Dendritic cell treated with granulocyte-macrophage colony-stimulating factor and Interleukin-4, amounts not matched to agents 40 ng/mL and 50 ng/mL, for 4 days (primary cell): ENCODE data around the gene DDAH1.

Experiments
- H3K27ac Mint-ChIP-seq: one replicate; pipeline ENCODE4 v1.8.0; 2022; ENCODE audit warnings: mild to moderate bottlenecking, mixed read lengths
- H3K27me3 Mint-ChIP-seq: one replicate; pipeline ENCODE4 v1.8.0; 2022; ENCODE audit warnings: mild to moderate bottlenecking, mixed read lengths
- H3K36me3 Mint-ChIP-seq: one replicate; pipeline ENCODE4 v1.8.0; 2022; ENCODE audit warnings: low read depth, mixed read lengths
- H3K4me1 Mint-ChIP-seq: one replicate; pipeline ENCODE4 v1.8.0; 2022; ENCODE audit warnings: low read depth, mixed read lengths
- H3K4me3 Mint-ChIP-seq: one replicate; pipeline ENCODE4 v1.8.0; 2022; ENCODE audit warnings: mild to moderate bottlenecking, moderate library complexity, mixed read lengths
- H3K9me3 Mint-ChIP-seq: one replicate; pipeline ENCODE4 v1.8.0; 2022; ENCODE audit warnings: mixed read lengths
- intact Hi-C: fragments of 100-400 bp; cut with micrococcal nuclease; formaldehyde crosslinking; loops from one replicate; pipeline ENCODE4 v1.15.0; 2022

Gene DDAH1

DNA sequence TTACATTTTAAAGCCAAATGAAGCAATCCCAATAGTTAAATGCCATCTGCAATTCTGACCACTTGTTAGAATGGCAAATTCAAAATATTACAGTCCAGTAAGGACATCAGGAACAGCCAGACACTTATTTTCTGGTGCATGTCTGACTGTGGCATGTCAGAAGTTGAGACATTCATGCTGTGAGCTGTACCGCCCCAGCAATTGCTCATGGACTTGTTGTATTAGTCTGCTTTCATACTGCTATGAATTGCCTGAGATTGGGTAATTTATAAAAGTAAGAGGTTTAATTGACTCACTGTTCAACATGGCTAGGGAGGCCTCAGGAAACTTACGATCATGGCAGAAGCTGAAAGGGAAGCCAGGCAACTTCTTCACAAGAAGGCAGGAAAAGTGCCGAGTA, 19.1 kb downstream of the DDAH1 start:
- no peaks in the 10 kb centered on the region for H3K4me1 Mint-ChIP-seq
- H3K27me3 Mint-ChIP-seq: peaks cover 1% of the 10 kb centered on the region
- peaks cover 6% of the 10 kb centered on the region for H3K9me3 Mint-ChIP-seq
- intact Hi-C loops: no loop called here
- no peak overlapping the region for H3K4me3 Mint-ChIP-seq
- no peak overlapping the region for H3K27ac Mint-ChIP-seq
- H3K36me3 Mint-ChIP-seq: no peaks in the 10 kb centered on the region

DNA sequence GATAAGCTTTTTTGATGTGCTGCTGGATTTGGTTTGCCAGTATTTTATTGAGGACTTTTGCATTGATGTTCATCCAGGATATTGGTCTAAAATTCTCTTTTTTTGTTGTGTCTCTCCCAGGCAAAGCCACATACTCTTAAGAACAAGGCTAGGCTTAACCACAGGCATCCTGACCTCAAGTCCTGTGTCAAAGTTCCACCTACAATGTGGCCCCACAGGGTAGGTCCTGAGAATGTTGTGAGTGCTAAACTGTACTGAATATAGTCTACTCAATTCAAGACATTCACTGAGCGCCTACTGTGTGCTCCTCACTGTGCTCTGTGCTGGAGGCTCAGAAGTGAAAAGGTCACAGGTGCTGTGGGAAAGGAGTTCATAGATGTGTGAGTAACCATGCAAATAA, 20.6 kb downstream of the DDAH1 start:
- Mint-ChIP-seq H3K27me3 (peaks cover 1% of the 10 kb centered on the region), H3K36me3 (no peaks in the 10 kb centered on the region)
- intact Hi-C loops: no loop called here

DNA sequence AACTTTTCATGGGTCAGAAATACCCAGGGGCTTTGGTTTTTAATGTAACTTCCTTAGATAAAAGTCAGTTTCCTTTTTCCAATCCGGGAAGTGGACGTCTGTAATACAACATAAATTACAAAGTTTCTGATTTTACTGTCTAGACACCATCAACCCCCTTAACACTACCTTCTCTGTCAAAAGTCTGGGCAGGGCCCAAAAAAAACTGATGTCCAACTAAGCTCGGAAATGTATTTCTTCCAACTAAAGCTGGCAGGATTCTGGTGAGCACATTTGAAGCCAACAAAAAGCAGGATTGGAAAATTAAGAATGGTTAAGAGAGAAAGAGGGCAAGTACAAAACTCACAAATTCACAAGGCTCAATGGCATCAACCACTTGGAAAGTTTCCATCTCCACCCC, 24.3 kb downstream of the DDAH1 start:
- H3K9me3 Mint-ChIP-seq: no peaks in the 10 kb centered on the region
- no peaks in the 10 kb centered on the region for H3K36me3 Mint-ChIP-seq
- peaks cover 1% of the 10 kb centered on the region for H3K27me3 Mint-ChIP-seq
- intact Hi-C loops: no loop called here
- no peak overlapping the region for H3K27ac Mint-ChIP-seq
- H3K4me1 Mint-ChIP-seq: no peaks in the 10 kb centered on the region
- H3K4me3 Mint-ChIP-seq: no peak overlapping the region

More for the DNA sequence above, 20.6 kb downstream of the DDAH1 start:
- Mint-ChIP-seq H3K4me3 (no peak overlapping the region), H3K9me3 (peaks cover 6% of the 10 kb centered on the region), H3K4me1 (no peaks in the 10 kb centered on the region), H3K27ac (no peak overlapping the region)

DNA sequence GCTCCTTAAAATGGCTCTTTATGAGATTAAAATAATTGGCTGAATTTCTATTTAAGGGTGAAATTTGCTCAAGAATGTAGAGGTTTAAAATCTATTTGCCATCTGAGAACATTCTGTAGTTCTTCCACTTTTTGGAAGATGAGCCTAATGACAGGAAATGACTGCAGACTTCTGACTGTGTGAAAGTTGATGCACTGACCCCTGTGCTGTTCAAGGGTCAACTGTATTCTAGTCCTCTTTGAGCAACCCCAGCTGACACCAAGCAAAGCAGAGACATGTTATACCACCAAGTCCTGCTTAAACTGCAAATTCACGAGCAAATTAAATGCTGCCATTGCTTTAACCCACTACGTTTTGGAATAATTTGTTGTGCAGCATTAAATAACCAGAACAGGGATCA, 26.6 kb downstream of the DDAH1 start:
- H3K9me3 Mint-ChIP-seq: no peaks in the 10 kb centered on the region
- no peak overlapping the region for H3K27ac Mint-ChIP-seq
- H3K27me3 Mint-ChIP-seq: no peaks in the 10 kb centered on the region
- H3K36me3 Mint-ChIP-seq: no peaks in the 10 kb centered on the region
- intact Hi-C loops: no loop called here
- no peak overlapping the region for H3K4me3 Mint-ChIP-seq
- no peaks in the 10 kb centered on the region for H3K4me1 Mint-ChIP-seq

DNA sequence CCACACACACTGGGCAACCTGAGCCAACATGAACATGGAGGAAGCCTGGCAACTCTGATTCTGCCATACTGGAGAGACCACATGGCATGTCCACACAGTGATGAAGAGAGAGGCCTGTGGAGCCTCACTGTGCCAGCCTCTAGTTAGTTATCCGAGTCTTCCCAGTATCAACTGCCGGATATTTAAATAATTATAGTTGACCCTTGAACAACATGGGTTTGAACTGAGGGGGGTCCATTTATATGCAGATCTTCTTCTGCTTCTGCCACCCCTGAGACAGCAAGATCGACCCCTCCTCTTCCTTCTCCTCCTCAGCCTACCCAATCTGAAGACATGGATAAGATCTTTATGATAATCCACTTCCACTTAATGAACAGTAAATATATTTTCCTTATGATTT, 27.8 kb downstream of the DDAH1 start:
- Mint-ChIP-seq H3K27ac (no peak overlapping the region), H3K4me1 (no peaks in the 10 kb centered on the region), H3K9me3 (no peaks in the 10 kb centered on the region), H3K36me3 (no peaks in the 10 kb centered on the region), H3K4me3 (no peak overlapping the region), H3K27me3 (no peaks in the 10 kb centered on the region)
- intact Hi-C loops: no loop called here

DNA sequence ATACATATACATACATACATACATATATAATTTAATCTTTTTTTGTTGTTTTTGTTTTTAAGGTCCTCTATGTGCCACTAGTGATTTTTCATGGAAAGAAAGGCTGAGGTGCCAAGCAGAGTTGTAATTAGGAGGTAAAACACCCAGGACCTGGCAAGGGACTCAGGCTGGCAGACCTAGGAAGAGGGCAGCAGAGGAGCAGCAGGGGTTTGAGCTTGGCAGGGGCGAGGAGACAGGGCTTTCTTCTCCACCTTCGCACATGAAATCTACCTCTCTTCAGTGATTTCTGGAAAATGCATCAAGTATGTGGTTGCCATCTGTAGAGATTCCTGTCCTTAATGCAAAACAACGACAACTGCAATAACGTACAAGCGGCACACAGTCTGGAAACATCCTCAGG, 31.9 kb downstream of the DDAH1 start:
- Mint-ChIP-seq H3K27ac (no peak overlapping the region), H3K27me3 (no peaks in the 10 kb centered on the region), H3K4me1 (peaks cover 9% of the 10 kb centered on the region), H3K36me3 (no peaks in the 10 kb centered on the region), H3K9me3 (no peaks in the 10 kb centered on the region), H3K4me3 (no peak overlapping the region)
- intact Hi-C loops: no loop called here

DNA sequence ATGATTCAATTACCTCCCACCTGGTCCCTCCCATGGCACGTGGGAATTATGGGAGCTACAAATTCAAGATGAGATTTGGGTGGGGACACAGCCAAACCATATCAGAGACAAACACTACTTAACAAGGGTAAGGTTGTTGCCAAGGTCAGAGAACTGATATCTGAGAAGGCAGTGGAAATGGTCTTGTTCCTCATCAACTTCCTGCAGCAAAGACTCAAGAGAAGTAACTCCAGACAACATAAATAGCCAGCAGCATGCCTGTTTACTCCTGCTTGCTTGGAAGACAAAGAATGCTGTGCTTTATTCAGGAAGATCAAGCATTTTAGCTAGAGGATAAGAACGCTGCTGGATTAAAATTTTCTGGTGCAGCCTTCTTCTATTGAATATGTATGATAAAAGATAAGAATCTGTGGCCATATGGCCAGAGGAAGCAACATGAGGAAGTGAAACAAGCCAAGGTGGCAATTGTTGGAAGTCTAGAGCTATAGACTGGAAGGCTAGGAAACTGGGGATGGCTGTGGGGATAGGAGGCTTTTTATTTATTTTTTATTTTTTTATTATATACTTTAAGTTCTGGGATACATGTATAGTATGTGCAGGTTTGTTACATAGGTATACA, 36.4 kb downstream of the DDAH1 start:
- Mint-ChIP-seq H3K36me3 (no peaks in the 10 kb centered on the region), H3K27ac (peak overlapping the region; percentile 48), H3K27me3 (no peaks in the 10 kb centered on the region), H3K4me3 (no peak overlapping the region), H3K4me1 (peaks cover 12% of the 10 kb centered on the region), H3K9me3 (no peaks in the 10 kb centered on the region)
- intact Hi-C loops: no loop called here

DNA sequence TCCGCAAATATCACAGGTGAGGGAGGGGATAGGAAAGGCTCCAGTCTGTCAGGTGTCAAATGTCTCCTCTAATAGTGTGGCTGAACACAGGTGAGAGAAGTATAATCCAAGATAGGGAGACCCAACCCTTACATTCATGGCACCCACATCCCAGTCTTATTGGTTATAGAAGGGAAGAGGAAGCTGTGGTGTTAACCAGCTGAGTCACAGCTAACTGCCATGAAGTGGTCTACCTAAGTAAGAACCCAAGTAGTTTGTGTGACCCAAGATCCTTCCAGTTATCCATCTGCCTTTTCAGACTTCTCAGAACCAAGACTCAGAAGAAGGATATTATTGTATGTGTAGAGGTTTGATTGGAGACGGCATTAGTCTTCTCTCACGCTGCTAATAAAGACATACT, 37.1 kb downstream of the DDAH1 start:
- no peaks in the 10 kb centered on the region for H3K9me3 Mint-ChIP-seq
- H3K27ac Mint-ChIP-seq: peak overlapping the region; percentile 48
- H3K27me3 Mint-ChIP-seq: no peaks in the 10 kb centered on the region
- H3K4me3 Mint-ChIP-seq: no peak overlapping the region
- H3K36me3 Mint-ChIP-seq: no peaks in the 10 kb centered on the region
- peaks cover 12% of the 10 kb centered on the region for H3K4me1 Mint-ChIP-seq
- intact Hi-C loops: no loop called here

DNA sequence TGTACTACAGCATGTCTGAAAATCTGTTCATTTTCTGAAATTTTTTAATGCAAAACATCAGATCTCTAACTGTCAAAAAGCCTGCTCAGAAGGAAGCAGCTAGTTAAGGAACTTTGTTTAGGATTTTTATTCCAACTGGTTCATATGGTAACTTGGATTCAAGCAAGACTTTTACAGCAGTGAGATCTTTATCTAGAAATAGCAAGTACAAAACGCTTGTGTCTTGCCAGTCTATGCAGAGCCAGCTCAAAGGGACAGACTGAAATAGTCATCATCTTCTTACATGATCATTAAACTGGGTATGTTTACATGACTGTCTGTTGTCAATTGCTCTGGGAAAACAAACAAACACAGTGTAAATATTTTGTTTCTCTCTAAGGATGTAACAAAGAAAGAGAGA, 37.6 kb downstream of the DDAH1 start:
- Mint-ChIP-seq H3K4me1 (peaks cover 12% of the 10 kb centered on the region), H3K36me3 (no peaks in the 10 kb centered on the region)
- intact Hi-C loops: no loop called here

DNA sequence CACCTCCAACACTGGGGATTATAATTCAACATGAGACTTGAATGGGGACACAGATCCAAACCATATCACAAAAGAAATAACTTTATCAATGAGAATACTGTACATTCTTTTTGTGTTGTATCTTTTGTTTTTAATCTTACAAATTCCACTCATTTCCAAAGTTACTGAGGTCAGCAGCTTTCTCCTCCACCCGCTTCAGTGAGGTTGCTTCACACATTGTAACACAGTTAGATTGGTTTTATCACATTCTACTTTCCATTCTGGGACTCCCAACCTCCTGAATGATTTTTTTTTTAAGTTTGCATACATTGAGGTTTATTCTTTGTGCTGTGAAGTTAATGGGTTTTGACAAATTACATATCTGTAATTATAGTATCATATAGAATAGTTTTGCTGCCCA, 43.8 kb downstream of the DDAH1 start:
- no peaks in the 10 kb centered on the region for H3K27me3 Mint-ChIP-seq
- H3K36me3 Mint-ChIP-seq: no peaks in the 10 kb centered on the region
- H3K4me3 Mint-ChIP-seq: no peak overlapping the region
- no peaks in the 10 kb centered on the region for H3K4me1 Mint-ChIP-seq
- H3K27ac Mint-ChIP-seq: no peak overlapping the region
- H3K9me3 Mint-ChIP-seq: peaks cover 9% of the 10 kb centered on the region
- intact Hi-C loops: no loop called here

More for the DNA sequence above, 37.6 kb downstream of the DDAH1 start:
- Mint-ChIP-seq H3K27ac (no peak overlapping the region), H3K9me3 (no peaks in the 10 kb centered on the region), H3K27me3 (no peaks in the 10 kb centered on the region), H3K4me3 (no peak overlapping the region)

DNA sequence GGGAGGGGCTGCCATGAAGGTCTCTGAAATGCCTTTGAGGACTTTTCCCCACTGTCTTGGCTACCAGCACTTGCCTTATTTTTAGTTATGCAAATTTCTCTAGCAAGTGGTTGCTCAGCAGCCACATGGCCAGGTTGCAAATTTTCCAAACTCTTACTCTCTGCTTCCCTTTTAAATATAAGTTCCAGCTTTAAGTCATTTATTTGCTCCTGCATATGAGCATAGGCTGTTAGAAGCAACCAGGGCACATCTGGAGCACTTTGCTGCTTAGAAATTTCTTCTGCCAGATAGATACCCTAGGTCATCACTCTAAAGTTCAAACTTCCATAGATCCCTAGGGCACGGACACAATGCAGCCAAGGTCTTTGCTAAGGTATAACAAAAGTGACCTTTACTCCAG, 44.8 kb downstream of the DDAH1 start:
- H3K4me3 Mint-ChIP-seq: no peak overlapping the region
- no peaks in the 10 kb centered on the region for H3K36me3 Mint-ChIP-seq
- no peak overlapping the region for H3K27ac Mint-ChIP-seq
- intact Hi-C loops: no loop called here
- peaks cover 9% of the 10 kb centered on the region for H3K9me3 Mint-ChIP-seq
- no peaks in the 10 kb centered on the region for H3K27me3 Mint-ChIP-seq
- H3K4me1 Mint-ChIP-seq: no peaks in the 10 kb centered on the region

DNA sequence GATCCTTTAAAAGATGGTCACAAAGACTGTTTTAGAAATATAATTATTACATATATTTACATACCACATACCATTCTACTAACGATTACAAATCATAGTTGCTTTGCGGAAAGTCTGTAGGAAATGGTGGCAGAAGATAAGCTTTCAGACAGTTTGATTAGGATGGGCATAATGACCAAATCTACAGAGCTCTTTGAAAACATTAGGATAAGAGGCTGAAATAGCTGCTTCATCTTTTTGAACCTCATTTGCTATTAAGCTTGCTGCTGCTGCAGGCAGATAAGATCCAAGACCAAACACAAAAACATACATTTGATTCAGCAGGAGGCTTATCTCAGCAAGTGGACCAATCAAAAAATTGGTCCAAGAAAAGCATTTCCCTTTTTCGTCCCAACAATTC, 47.1 kb downstream of the DDAH1 start:
- H3K27me3 Mint-ChIP-seq: no peaks in the 10 kb centered on the region
- H3K4me1 Mint-ChIP-seq: no peaks in the 10 kb centered on the region
- no peak overlapping the region for H3K27ac Mint-ChIP-seq
- H3K9me3 Mint-ChIP-seq: peaks cover 9% of the 10 kb centered on the region
- no peaks in the 10 kb centered on the region for H3K36me3 Mint-ChIP-seq
- H3K4me3 Mint-ChIP-seq: no peak overlapping the region
- intact Hi-C loops: no loop called here

DNA sequence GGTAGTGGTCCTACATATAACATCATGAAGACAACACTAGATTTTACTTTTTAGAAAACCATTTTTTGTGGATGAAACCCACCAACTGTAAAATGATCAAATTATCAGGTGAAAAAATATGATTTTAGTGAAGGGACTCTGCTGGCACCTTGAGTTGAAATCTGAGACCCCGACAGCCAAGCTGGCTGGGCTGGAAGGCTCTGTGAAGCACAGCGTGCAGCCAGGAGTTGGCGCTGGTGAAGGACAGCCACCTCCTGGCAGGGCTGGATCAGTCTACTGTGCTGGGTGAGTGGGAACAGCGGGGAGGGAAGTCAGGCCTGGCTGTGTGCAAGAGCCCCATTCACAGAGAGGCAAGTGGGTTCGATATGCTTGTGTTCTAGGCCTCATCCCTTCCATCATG, 47.9 kb downstream of the DDAH1 start:
- Mint-ChIP-seq H3K4me1 (no peaks in the 10 kb centered on the region), H3K36me3 (no peaks in the 10 kb centered on the region), H3K9me3 (peaks cover 9% of the 10 kb centered on the region), H3K4me3 (no peak overlapping the region), H3K27ac (no peak overlapping the region), H3K27me3 (no peaks in the 10 kb centered on the region)
- intact Hi-C loops: no loop called here

DNA sequence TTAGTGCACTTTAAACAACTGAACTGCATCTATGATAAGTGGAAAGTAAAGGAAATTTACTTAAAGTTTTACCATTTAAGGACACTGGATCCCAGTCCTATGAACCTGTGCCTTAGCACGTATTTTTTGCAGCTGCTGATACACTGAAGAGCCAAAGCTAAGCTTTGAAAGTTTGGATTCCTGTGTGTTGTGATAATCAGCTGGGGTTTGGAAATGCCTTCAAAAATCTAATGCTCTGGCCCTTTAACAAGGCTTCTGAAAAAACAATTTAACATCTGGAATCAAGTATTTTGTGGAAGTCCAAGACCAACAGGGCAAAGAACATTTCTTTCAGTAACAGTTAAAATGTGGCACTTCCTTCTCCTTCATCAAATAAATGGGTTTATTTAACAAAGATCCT, 51.8 kb downstream of the DDAH1 start:
- Mint-ChIP-seq H3K4me1 (no peaks in the 10 kb centered on the region), H3K27me3 (no peaks in the 10 kb centered on the region), H3K27ac (no peak overlapping the region), H3K9me3 (no peaks in the 10 kb centered on the region), H3K36me3 (no peaks in the 10 kb centered on the region), H3K4me3 (no peak overlapping the region)
- intact Hi-C loops: no loop called here

DNA sequence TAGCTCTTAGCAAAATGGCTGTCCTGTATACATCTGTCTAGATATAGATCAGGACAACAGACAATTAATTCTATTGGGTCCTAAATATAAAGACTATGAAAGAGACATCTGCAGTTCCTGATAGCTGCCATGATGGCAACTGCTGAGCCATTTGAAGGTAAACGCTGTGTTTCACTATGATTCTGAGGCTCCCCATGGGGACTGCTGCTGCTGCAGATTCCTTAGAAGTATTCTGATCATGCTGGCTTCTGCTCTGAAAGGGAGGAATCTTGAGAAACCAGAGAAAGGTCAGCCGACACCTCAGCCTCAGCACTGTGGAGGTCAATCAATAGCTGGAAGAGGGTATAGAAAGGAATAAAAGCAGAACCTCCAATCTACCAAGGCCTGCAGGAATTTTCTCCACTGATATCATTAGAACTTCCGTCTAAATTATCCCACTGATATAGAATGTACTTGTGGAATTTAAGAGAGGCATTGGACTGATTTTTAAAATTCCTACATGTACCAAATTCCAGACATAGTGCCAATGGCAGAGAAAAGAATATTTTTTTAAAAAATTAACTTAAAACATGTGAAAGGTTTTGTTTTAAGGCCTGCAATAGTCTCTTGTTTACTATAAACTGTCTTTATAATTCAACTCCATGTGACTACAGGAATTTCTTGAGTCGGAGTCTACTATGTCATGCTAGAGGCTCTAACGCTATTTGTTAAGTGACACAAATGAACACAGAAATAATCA, 53.2 kb downstream of the DDAH1 start:
- H3K36me3 Mint-ChIP-seq: no peaks in the 10 kb centered on the region
- H3K4me3 Mint-ChIP-seq: no peak overlapping the region
- no peaks in the 10 kb centered on the region for H3K4me1 Mint-ChIP-seq
- H3K27ac Mint-ChIP-seq: no peak overlapping the region
- intact Hi-C loops: no loop called here
- H3K9me3 Mint-ChIP-seq: no peaks in the 10 kb centered on the region
- no peaks in the 10 kb centered on the region for H3K27me3 Mint-ChIP-seq
